ENCODE data around the gene CBX3. TPM values are rescaled to one million over a fixed set of nuclear protein-coding genes. Genes with fewer than 3 reads are reported as not detected.

Gene CBX3
- total RNA-seq, 1 experiment from 2014 or later, result 132 TPM

DNA sequence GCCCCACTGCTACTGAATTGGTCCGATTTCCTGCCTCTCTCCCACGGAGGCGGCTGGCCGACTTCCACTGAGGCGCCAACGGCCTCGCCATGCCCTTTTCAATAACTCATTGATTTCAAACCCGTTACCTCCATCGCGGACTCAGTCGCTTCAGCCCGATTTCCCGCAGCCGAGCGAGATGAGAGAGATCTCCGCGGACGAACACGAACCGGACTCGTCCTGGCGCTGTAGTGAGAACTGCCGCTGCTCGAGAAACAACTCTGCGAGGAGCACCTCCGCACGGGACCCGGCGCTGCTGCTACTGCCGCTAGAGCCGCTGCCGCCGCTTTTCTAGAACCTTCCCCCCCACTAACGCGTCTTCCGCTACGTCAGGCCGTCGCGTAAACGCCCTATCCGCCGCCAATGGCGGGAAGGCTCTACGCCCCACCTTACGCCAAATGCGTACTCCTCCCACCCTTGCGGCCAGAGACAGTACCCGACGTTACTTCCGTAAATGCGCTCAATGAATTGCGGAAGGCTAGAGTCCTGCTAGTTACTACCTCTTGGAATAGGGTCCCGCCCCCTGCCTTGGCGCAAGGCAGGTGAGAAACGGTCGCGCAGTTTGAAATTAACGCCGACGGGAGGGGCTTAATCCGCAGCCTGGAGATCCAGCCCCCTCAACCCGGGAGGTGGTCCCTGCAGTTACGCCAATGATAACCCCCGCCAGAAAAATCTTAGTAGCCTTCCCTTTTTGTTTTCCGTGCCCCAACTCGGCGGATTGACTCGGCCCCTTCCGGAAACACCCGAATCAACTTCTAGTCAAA, 900 bp upstream of the CBX3 start, which contains the start of gene HNRNPA2B1:
Gene HNRNPA2B1 (minus strand): TSS at position 303 of the 803 bp plus-strand sequence. CDS start 169 bp downstream, at position 134.
- H3F3A ChIP-seq (ENCODE audit: low read length, unreplicated experiment), result peaks cover 19% of the 10 kb centered on the region
- peak within 1 kb of the TSS; percentile 95 for H2AFZ ChIP-seq (ENCODE audit: low read length)
- TF ChIP-seq, protein P1, sequence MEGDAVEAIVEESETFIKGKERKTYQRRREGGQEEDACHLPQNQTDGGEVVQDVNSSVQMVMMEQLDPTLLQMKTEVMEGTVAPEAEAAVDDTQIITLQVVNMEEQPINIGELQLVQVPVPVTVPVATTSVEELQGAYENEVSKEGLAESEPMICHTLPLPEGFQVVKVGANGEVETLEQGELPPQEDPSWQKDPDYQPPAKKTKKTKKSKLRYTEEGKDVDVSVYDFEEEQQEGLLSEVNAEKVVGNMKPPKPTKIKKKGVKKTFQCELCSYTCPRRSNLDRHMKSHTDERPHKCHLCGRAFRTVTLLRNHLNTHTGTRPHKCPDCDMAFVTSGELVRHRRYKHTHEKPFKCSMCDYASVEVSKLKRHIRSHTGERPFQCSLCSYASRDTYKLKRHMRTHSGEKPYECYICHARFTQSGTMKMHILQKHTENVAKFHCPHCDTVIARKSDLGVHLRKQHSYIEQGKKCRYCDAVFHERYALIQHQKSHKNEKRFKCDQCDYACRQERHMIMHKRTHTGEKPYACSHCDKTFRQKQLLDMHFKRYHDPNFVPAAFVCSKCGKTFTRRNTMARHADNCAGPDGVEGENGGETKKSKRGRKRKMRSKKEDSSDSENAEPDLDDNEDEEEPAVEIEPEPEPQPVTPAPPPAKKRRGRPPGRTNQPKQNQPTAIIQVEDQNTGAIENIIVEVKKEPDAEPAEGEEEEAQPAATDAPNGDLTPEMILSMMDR (conservative IDR thresholded peaks at IDR 0.05; ENCODE audit: low read depth, low read length), result no peak
- TF ChIP-seq EZH2 (IDR thresholded peaks at IDR 0.05; ENCODE audit: low read length, unreplicated experiment) (no peak), EZH2phosphoT487 (IDR thresholded peaks at IDR 0.05; ENCODE audit: borderline replicate concordance, low read length) (no peak)
- DNase-seq, result peak; percentile 98
- ChIA-PET POLR2A (ENCODE audit: unreplicated experiment) (interaction anchor here (0.6 to 1.0 kb wide), 5 partner anchors 46 to 975 kb away, joined by 3 to 9 read pairs (median 3); no protein-coding TSS in a partner anchor), CTCF (interaction anchor here (0.5 kb wide), 1 partner anchor 85 kb away, joined by 3 read pairs; no protein-coding TSS in a partner anchor)
- H3K36me3 ChIP-seq (ENCODE audit: low read depth, low read length), result peaks cover 53% of the 10 kb centered on the region
- peak within 1 kb of the TSS; percentile 96 for H3K9ac ChIP-seq (ENCODE audit: low read length)
- no peaks in the 10 kb centered on the region for H3K27me3 ChIP-seq (ENCODE audit: low read length)
- intact Hi-C loops (cut with micrococcal nuclease), result loop anchor here (5.0 kb wide), 2 partner anchors 92 to 967 kb away; partner anchors contain the start of genes HOXA9 and SNX10
- peak within 1 kb of the TSS; percentile 95 for H3K27ac ChIP-seq (ENCODE audit: low read length)
- peak; percentile 80 for ATAC-seq
- H3K4me1 ChIP-seq (ENCODE audit: insufficient read depth, low read length), result peaks cover 35% of the 10 kb centered on the region
- H4K20me1 ChIP-seq (ENCODE audit: low read length), result peaks cover 75% of the 10 kb centered on the region
- peaks cover 91% of the 10 kb centered on the region for H3K79me2 ChIP-seq (ENCODE audit: low read length)
- peak within 1 kb of the TSS; percentile 97 for H3K4me2 ChIP-seq (ENCODE audit: low read length)
- no TSS peak for BruUV-seq (replicated peaks)
- peak within 1 kb of the TSS; percentile 99 for H3K4me3 ChIP-seq (ENCODE audit: low read length)
- H3K9me2 ChIP-seq (replicated peaks; ENCODE audit: low read length), result no peaks in the 10 kb centered on the region
- H3K9me3 ChIP-seq (ENCODE audit: low read length), result no peaks in the 10 kb centered on the region

DNA sequence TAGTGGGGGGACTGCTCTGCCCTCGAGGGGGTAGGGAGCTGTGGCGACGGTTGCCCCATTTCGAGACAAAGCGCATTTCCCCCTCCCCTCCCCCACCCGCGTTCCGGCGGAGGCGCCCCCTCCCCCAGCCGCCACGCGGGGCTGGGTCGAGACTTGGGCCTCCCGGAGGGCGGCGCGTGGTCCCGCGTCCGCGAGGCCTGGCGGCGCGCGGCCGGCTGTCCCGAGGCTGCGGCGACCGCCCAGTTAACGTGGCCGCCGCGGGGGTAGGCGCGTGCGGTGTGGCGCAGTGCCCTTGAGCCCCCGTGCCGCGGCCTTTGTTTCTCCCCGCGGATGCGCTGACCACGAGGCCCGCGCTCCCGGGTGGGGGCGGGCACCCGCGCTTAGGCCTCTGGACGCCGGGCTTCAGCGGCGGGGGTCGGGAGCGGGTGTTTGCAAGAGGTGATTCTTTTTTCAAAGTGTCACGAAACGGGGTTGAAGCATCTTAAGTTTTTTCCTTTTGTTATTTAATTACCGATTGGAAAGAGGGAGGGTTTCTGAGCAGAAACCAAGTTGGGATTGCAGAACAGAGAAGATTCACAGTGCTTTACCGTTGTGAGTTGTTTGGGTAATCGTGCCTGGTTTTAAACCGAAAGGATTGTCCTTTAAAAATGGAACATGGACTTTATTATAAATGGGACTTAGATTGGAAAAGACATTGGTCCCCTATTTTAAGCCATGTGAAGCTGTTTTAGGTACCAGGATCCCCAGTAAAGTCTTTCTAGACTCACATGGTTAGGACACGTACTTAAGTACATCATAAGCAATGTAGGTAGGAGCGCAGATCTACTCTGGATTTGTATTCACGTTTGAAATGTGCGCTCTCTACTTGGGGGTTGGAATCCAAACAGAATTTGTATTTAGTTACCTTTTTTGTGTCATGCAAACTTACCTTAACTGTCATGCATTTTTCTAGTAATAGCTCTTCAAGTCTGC, 760 bp downstream of the CBX3 start:
- ATAC-seq, result peak; percentile 0; the same call in 1 of the 2 replicates
- DNase-seq, result peak; percentile 41
- peaks cover 75% of the 10 kb centered on the region for H4K20me1 ChIP-seq (ENCODE audit: low read length)

More for the DNA sequence above, 760 bp downstream of the CBX3 start:
- intact Hi-C loops (cut with micrococcal nuclease), result loop anchor here (5.0 kb wide), 2 partner anchors 90 to 965 kb away; partner anchors contain the start of genes HOXA9 and SNX10
- Histone ChIP-seq H2AFZ (ENCODE audit: low read length) (peak overlapping the region; percentile 55), H3K4me2 (ENCODE audit: low read length) (peak overlapping the region; percentile 97), H3F3A (ENCODE audit: low read length, unreplicated experiment) (peaks cover 4% of the 10 kb centered on the region), H3K9me3 (ENCODE audit: low read length) (no peaks in the 10 kb centered on the region), H3K4me1 (ENCODE audit: insufficient read depth, low read length) (peaks cover 18% of the 10 kb centered on the region), H3K4me3 (ENCODE audit: low read length) (peak overlapping the region; percentile 99), H3K27me3 (ENCODE audit: low read length) (no peaks in the 10 kb centered on the region), H3K27ac (ENCODE audit: low read length) (peak overlapping the region; percentile 95), H3K9me2 (replicated peaks; ENCODE audit: low read length) (no peaks in the 10 kb centered on the region), H3K36me3 (ENCODE audit: low read depth, low read length) (peaks cover 53% of the 10 kb centered on the region), H3K79me2 (ENCODE audit: low read length) (peaks cover 91% of the 10 kb centered on the region), H3K9ac (ENCODE audit: low read length) (peak overlapping the region; percentile 96)
- TSS peak; percentile 52 for BruUV-seq (replicated peaks)
- ChIA-PET CTCF (no interaction called here), POLR2A (ENCODE audit: unreplicated experiment) (interaction anchor here (0.6 to 0.9 kb wide), 3 partner anchors 46 to 1214 kb away, joined by 4 read pairs; no protein-coding TSS in a partner anchor)
- TF ChIP-seq EZH2 (IDR thresholded peaks at IDR 0.05; ENCODE audit: low read length, unreplicated experiment) (no peak), EZH2phosphoT487 (IDR thresholded peaks at IDR 0.05; ENCODE audit: borderline replicate concordance, low read length) (peak; percentile 51; the same call in 1 of the 2 replicates)

All from PC-3 (cell line).